Embryonic facial prominence (tissue), 1 donor: ENCODE measurements around the gene PFKP.

Source experiments
- DNase-seq: peaks from one replicate; pipeline ENCODE4 v3.0.0-alpha.2; 2016; ENCODE audit errors: extremely low spot score

PFKP gene

GRCh38 chr10:3115685-3116084 lies 48.3 kb downstream of the PFKP start:
- no peak for DNase-seq

GRCh38 chr10:3116508-3117100 lies 49.3 kb downstream of the PFKP start:
- DNase-seq = no peak

GRCh38 chr10:3117486-3117885 lies 50.1 kb downstream of the PFKP start:
- DNase-seq = no peak

- no peak for DNase-seq
These were observed 51.3 kb downstream of the PFKP start for GRCh38 chr10:3118641-3119091.

GRCh38 chr10:3119796-3120459 lies 52.6 kb downstream of the PFKP start:
- DNase-seq = no peak

- DNase-seq = no peak
These were observed 54.7 kb downstream of the PFKP start for GRCh38 chr10:3122034-3122433.

GRCh38 chr10:3122486-3123205 lies 55.3 kb downstream of the PFKP start:
- DNase-seq = no peak

- DNase-seq = no peak
These were observed 56.4 kb downstream of the PFKP start for GRCh38 chr10:3123571-3124411.

- no peak for DNase-seq
These were observed 57.2 kb downstream of the PFKP start for GRCh38 chr10:3124412-3125175.

GRCh38 chr10:3125527-3126170 lies 58.3 kb downstream of the PFKP start:
- no peak for DNase-seq

- no peak for DNase-seq
These were observed 58.9 kb downstream of the PFKP start for GRCh38 chr10:3126249-3126648.

- no peak for DNase-seq
These were observed 59.5 kb downstream of the PFKP start for GRCh38 chr10:3126741-3127346.

- no peak for DNase-seq
These were observed 60.6 kb downstream of the PFKP start for GRCh38 chr10:3127921-3128320.

- no peak for DNase-seq
These were observed 61.2 kb downstream of the PFKP start for GRCh38 chr10:3128379-3129130.

- DNase-seq = no peak
These were observed 62.4 kb downstream of the PFKP start for GRCh38 chr10:3129581-3130340.

GRCh38 chr10:3131098-3131497 lies 63.8 kb downstream of the PFKP start:
- no peak for DNase-seq

GRCh38 chr10:3132036-3133025 lies 65.0 kb downstream of the PFKP start:
- DNase-seq = no peak

GRCh38 chr10:3133948-3134347 lies 66.6 kb downstream of the PFKP start:
- DNase-seq = no peak
